KMS-11 (cell line): ENCODE results near the gene CERS4.

ENCODE experiments used
- H2AFZ ChIP-seq: fragments of 200-600 bp; sonication (generic); 2 replicates; pipeline ENCODE4 v1.6.1; 2016; ENCODE audit warnings: antibody characterized with exemption, mixed run types, low read depth
- H3K27ac ChIP-seq: fragments of 200-600 bp; sonication (generic); 2 replicates; pipeline ENCODE4 v1.6.1; 2016; ENCODE audit warnings: mild to moderate bottlenecking, mixed run types
- H3K27me3 ChIP-seq: fragments of 200-600 bp; sonication (generic); 2 replicates; pipeline ENCODE4 v1.6.1; 2017; ENCODE audit warnings: mild to moderate bottlenecking, low read depth, mixed run types, moderate library complexity; ENCODE audit not compliant: insufficient read depth
- H3K36me3 ChIP-seq: fragments of 200-600 bp; sonication (generic); 2 replicates; pipeline ENCODE4 v1.6.1; 2017; ENCODE audit warnings: mild to moderate bottlenecking, mixed run types; ENCODE audit not compliant: insufficient read depth
- H3K4me1 ChIP-seq: fragments of 200-600 bp; sonication (generic); 2 replicates; pipeline ENCODE4 v1.6.1; 2016; ENCODE audit warnings: mild to moderate bottlenecking, low read depth, mixed run types; ENCODE audit not compliant: poor library complexity, severe bottlenecking
- H3K4me2 ChIP-seq: fragments of 200-600 bp; sonication (generic); 2 replicates; pipeline ENCODE4 v1.7.0; 2016; ENCODE audit warnings: mild to moderate bottlenecking, mixed run types
- H3K4me3 ChIP-seq: fragments of 200-600 bp; sonication (generic); IDR thresholded peaks from 2 replicates; pipeline ENCODE4 v1.6.1; 2017; ENCODE audit warnings: low read depth, low read length, mixed read lengths; ENCODE audit not compliant: insufficient read depth
- H3K79me2 ChIP-seq: fragments of 200-600 bp; sonication (generic); 2 replicates; pipeline ENCODE4 v1.6.1; 2016; ENCODE audit warnings: low read depth, mixed run types; ENCODE audit not compliant: insufficient read depth
- H3K9ac ChIP-seq: fragments of 200-600 bp; sonication (generic); 2 replicates; pipeline ENCODE4 v1.6.1; 2016; ENCODE audit warnings: mild to moderate bottlenecking, mixed run types
- H4K20me1 ChIP-seq: fragments of 200-600 bp; sonication (generic); 2 replicates; pipeline ENCODE4 v1.6.1; 2016; ENCODE audit warnings: mild to moderate bottlenecking, mixed run types; ENCODE audit not compliant: insufficient read depth
- TF ChIP-seq, protein P1 (sequence below): fragments of 200-600 bp; sonication (generic); conservative IDR thresholded peaks from 2 replicates; pipeline ENCODE4 v1.6.1; 2017; ENCODE audit warnings: low read depth, mild to moderate bottlenecking, antibody characterized with exemption, low read length, moderate library complexity, mixed read lengths

The CERS4 gene

DNA sequence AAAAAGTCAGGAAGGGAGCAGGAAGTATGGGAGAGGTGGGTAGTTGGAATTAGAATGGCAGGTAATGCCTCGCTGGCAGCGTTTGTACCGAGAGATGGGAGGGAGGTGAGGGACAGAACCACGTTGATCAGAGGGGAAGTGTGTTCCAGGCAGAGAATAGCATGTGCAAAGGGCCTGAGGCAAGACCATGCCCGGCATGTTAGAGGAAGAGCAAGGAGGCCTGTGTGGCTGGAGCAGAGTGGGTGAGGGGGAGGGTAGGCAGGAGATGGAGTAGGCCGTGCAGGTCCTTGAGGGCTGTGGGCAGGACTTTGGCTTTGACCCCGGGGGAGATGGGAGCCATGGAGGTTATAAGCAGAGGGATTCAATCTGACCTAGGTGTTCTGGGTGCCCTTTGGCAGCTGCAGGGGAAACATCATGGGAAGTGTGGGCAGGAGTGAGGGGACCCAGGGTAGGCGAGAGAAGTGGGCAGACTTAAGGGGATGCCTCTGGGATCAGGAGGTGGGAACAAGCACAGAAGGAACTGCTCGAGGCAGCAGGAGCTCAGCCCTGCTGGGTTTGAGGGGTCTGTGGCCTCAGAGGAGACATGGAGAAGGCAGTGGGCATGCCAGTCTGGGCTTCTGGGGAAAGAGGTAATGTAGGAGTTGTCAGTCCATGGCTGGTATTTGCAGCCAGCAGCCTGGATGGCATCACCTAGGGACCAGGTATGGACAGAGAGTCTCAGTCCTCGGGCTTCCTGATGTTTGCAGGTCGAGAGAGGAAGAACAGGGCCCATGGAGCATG lies 50.2 kb downstream of the CERS4 start:
- TF ChIP-seq, protein P1, sequence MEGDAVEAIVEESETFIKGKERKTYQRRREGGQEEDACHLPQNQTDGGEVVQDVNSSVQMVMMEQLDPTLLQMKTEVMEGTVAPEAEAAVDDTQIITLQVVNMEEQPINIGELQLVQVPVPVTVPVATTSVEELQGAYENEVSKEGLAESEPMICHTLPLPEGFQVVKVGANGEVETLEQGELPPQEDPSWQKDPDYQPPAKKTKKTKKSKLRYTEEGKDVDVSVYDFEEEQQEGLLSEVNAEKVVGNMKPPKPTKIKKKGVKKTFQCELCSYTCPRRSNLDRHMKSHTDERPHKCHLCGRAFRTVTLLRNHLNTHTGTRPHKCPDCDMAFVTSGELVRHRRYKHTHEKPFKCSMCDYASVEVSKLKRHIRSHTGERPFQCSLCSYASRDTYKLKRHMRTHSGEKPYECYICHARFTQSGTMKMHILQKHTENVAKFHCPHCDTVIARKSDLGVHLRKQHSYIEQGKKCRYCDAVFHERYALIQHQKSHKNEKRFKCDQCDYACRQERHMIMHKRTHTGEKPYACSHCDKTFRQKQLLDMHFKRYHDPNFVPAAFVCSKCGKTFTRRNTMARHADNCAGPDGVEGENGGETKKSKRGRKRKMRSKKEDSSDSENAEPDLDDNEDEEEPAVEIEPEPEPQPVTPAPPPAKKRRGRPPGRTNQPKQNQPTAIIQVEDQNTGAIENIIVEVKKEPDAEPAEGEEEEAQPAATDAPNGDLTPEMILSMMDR: no peak
- no peak overlapping the region for H2AFZ ChIP-seq
- H3K4me3 ChIP-seq: no peak overlapping the region
- H3K27me3 ChIP-seq: 0 out of 2 replicates have a peak, but pooled peaks cover 2% of the 10 kb centered on the region
- H3K4me2 ChIP-seq: no peak overlapping the region
- no peaks in the 10 kb centered on the region for H3K36me3 ChIP-seq
- no peaks in the 10 kb centered on the region for H3K4me1 ChIP-seq
- H4K20me1 ChIP-seq: no peaks in the 10 kb centered on the region
- H3K9ac ChIP-seq: no peak overlapping the region
- no peaks in the 10 kb centered on the region for H3K79me2 ChIP-seq
- no peak overlapping the region for H3K27ac ChIP-seq

DNA sequence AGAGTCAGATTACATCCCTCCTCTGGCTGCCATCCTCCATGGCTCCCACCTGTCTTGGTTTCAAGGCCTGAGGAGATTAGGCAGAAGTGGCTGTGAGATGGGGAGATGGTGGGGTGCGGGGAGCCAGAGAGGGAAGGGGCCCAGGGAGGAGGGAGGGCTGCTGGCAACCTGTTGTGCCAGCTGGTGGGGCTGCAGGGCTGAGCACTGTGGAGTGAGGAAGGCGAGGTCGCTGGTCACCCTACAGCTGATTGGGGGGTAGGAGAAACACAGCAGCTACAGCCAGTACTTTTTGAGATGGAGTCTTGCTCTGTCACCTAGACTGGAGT lies 50.7 kb downstream of the CERS4 start:
- 0 out of 2 replicates have a peak, but pooled peaks cover 2% of the 10 kb centered on the region for H3K27me3 ChIP-seq
- H3K36me3 ChIP-seq: no peaks in the 10 kb centered on the region
- H3K79me2 ChIP-seq: no peaks in the 10 kb centered on the region
- no peak overlapping the region for H3K4me3 ChIP-seq
- H3K4me1 ChIP-seq: no peaks in the 10 kb centered on the region
- no peak overlapping the region for H3K9ac ChIP-seq
- TF ChIP-seq, protein P1: no peak
- H4K20me1 ChIP-seq: no peaks in the 10 kb centered on the region
- no peak overlapping the region for H2AFZ ChIP-seq
- H3K4me2 ChIP-seq: no peak overlapping the region
- H3K27ac ChIP-seq: no peak overlapping the region

DNA sequence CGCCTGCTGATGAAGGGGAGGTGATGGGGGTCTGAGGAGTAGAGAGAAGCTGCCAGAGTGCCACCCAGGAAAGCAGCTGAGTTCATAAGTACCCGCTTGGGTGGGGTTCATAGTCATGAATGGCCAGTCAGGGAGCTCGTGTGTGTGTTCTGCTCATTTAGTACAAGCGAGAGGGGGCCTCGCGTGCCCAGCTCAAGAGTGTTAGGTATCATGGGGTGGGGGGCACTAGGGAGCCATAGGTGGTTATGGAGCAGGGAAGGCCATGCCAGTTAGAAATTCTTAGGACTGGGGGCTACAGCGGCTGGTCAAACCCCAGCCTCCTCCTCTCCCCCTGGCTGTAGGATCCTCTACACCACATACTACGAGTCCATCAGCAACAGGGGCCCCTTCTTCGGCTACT lies 52.2 kb downstream of the CERS4 start:
- H3K9ac ChIP-seq: no peak overlapping the region
- H3K4me2 ChIP-seq: no peak overlapping the region
- 0 out of 2 replicates have a peak, but pooled peaks cover 2% of the 10 kb centered on the region for H3K27me3 ChIP-seq
- H3K36me3 ChIP-seq: no peaks in the 10 kb centered on the region
- no peaks in the 10 kb centered on the region for H3K4me1 ChIP-seq
- no peak overlapping the region for H3K27ac ChIP-seq
- H2AFZ ChIP-seq: no peak overlapping the region
- no peaks in the 10 kb centered on the region for H4K20me1 ChIP-seq
- H3K4me3 ChIP-seq: no peak overlapping the region
- H3K79me2 ChIP-seq: no peaks in the 10 kb centered on the region
- TF ChIP-seq, protein P1: no peak

DNA sequence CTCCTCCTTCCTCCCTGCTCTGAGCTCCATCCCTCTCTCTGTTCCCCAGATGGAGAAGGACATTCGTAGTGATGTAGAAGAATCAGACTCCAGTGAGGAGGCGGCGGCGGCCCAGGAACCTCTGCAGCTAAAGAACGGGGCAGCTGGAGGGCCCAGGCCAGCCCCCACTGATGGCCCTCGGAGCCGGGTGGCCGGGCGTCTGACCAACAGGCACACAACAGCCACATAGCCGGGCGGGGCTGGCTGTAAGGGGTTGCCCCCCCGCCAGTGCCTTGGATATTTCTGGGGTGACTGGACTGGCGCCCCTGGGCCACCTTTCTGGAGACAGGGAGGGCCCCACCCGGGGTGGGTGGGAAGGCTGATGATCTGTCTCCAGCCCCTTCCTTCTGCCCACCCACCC lies 52.7 kb downstream of the CERS4 start:
- no peaks in the 10 kb centered on the region for H3K36me3 ChIP-seq
- H3K4me2 ChIP-seq: no peak overlapping the region
- H3K27ac ChIP-seq: no peak overlapping the region
- H4K20me1 ChIP-seq: no peaks in the 10 kb centered on the region
- no peak overlapping the region for H2AFZ ChIP-seq
- 0 out of 2 replicates have a peak, but pooled peaks cover 2% of the 10 kb centered on the region for H3K27me3 ChIP-seq
- H3K4me3 ChIP-seq: no peak overlapping the region
- no peak overlapping the region for H3K9ac ChIP-seq
- no peaks in the 10 kb centered on the region for H3K4me1 ChIP-seq
- TF ChIP-seq, protein P1: no peak
- H3K79me2 ChIP-seq: no peaks in the 10 kb centered on the region
